Measurements from ENCODE around the gene CHST8. TPM values are rescaled to one million over a fixed set of nuclear protein-coding genes. Genes with fewer than 3 reads are reported as not detected.

CHST8 gene
- total and polyA plus RNA-seq, 2 of the 13 experiments (the other 11 are each of a cell fraction or from before 2014, with no cell fraction given) = not detected

GRCh38 chr19:33804021-33804799 is 182.5 kb downstream of the CHST8 start (continued):
- TF ChIP-seq HNF1A (IDR thresholded peaks at IDR 0.05; ENCODE audit: low read depth) (no peak), HNF1A (CRISPR knock-in tag; IDR thresholded peaks at IDR 0.05; ENCODE audit: borderline replicate concordance) (no peak), YY1 (IDR thresholded peaks at IDR 0.05; ENCODE audit: insufficient read depth, insufficient replicate concordance, low read depth, low read length) (no peak), ZNF883 (CRISPR knock-in tag; IDR thresholded peaks at IDR 0.05; ENCODE audit: not compliant biosample characterization) (no peak), RXRB (CRISPR knock-in tag; IDR thresholded peaks at IDR 0.05; ENCODE audit: borderline replicate concordance) (peak; percentile 12; the same call in 1 of the 2 replicates), GMEB1 (CRISPR knock-in tag; IDR thresholded peaks at IDR 0.05; ENCODE audit: borderline replicate concordance) (no peak), RFX5 (IDR thresholded peaks at IDR 0.05; ENCODE audit: low read depth, low read length) (0 out of 2 replicates have a peak, but pooled peaks have one; percentile 18), ZFP91 (CRISPR knock-in tag; IDR thresholded peaks at IDR 0.05; ENCODE audit: borderline replicate concordance) (no peak), LBX2 (CRISPR knock-in tag; IDR thresholded peaks at IDR 0.05; ENCODE audit: borderline replicate concordance) (no peak), ZFP82 (CRISPR knock-in tag; IDR thresholded peaks at IDR 0.05; ENCODE audit: borderline replicate concordance) (no peak), PAX8 (CRISPR knock-in tag; IDR thresholded peaks at IDR 0.05; ENCODE audit: borderline replicate concordance) (no peak), ZNF501 (CRISPR knock-in tag; IDR thresholded peaks at IDR 0.05) (no peak), LRRFIP1 (CRISPR knock-in tag; conservative IDR thresholded peaks at IDR 0.05) (no peak), MLLT10 (CRISPR knock-in tag; IDR thresholded peaks at IDR 0.05) (no peak), TFAP4 (IDR thresholded peaks at IDR 0.05; ENCODE audit: borderline replicate concordance, low read depth) (no peak; the same call in 1 of the 2 replicates)

Data from HepG2 (cell line).